Subcutaneous adipose tissue (tissue), 4 donors: ENCODE results near the gene SLC25A10. TPM values are rescaled to one million over a fixed set of nuclear protein-coding genes. Genes with fewer than 3 reads are reported as not detected.

Experiments used
- CTCF ChIP-seq: fragments of 450-650 bp; IDR thresholded peaks from one replicate; pipeline ENCODE4 v1.5.1; 2016; ENCODE audit warnings: low read depth, mild to moderate bottlenecking, control low read depth, antibody characterized with exemption, moderate library complexity
- total RNA-seq, 4 donors: library from RNA; depleted of rRNA; stranded (reverse); fragments of >200 nt; gene quantifications; one replicate each; pipeline ENCODE4 v1.1.0, GENCODE V29; 2016

The SLC25A10 gene
- total RNA-seq, 4 donors from 2014 or later: 4.9 to 59.5 (median 15.9) TPM

GRCh38 chr17:81672504-81672903, 39.6 kb upstream of the SLC25A10 start:
- no peak for TF ChIP-seq CTCF

- TF ChIP-seq CTCF: no peak
Measured at GRCh38 chr17:81672954-81673353, 39.1 kb upstream of the SLC25A10 start.

- TF ChIP-seq CTCF: no peak
Measured at GRCh38 chr17:81673561-81674258, 38.4 kb upstream of the SLC25A10 start.

GRCh38 chr17:81676906-81677305, 35.2 kb upstream of the SLC25A10 start:
- no peak for TF ChIP-seq CTCF

- TF ChIP-seq CTCF: no peak
Measured at GRCh38 chr17:81680150-81680549, 31.9 kb upstream of the SLC25A10 start.

- no peak for TF ChIP-seq CTCF
Measured at GRCh38 chr17:81681672-81682071, 30.4 kb upstream of the SLC25A10 start.

GRCh38 chr17:81682565-81683207, 29.4 kb upstream of the SLC25A10 start:
- no peak for TF ChIP-seq CTCF
